HepG2 (cell line): ENCODE results near the gene RRBP1. TPM values are rescaled to one million over a fixed set of nuclear protein-coding genes. Genes with fewer than 3 reads are reported as not detected.
A peak's percentile ranks its signal among the peaks of the same experiment; 100 is the strongest.

Experiments
- ATF7 ChIP-seq, 2 experiments: fragments of 450-650 bp in 1 of 2; sonication (generic) in 1 of 2; formaldehyde crosslinking in 1 of 2; IDR thresholded peaks; 2 replicates each; pipeline versions ENCODE4 v1.4.0 to v1.6.1; 2016 to 2020; ENCODE audit warnings: antibody characterized with exemption in 1 of 2, mild to moderate bottlenecking in 1 of 2, missing genetic modification reagents in 1 of 2
- CREM ChIP-seq, 2 experiments: sonication (generic) in 1 of 2; formaldehyde crosslinking in 1 of 2; IDR thresholded peaks; 2 replicates each; pipeline versions ENCODE4 v1.4.0 to v1.6.1; 2016 to 2020; ENCODE audit warnings: antibody characterized with exemption in 1 of 2, mild to moderate bottlenecking in 1 of 2, missing genetic modification reagents in 1 of 2
- DNMT3B ChIP-seq: conservative IDR thresholded peaks from 2 replicates; pipeline ENCODE4 v1.6.1; 2016; ENCODE audit warnings: missing biosample characterization, control low read depth
- ISX ChIP-seq: sonication (generic); formaldehyde crosslinking; conservative IDR thresholded peaks from 2 replicates; pipeline ENCODE4 v1.5.0; 2020; ENCODE audit warnings: missing genetic modification reagents
- KAT8 ChIP-seq: IDR thresholded peaks from 2 replicates; pipeline ENCODE4 v1.6.1; 2016; ENCODE audit warnings: missing genetic modification reagents, missing compliant biosample characterization
- MTA1 ChIP-seq: sonication (generic); formaldehyde crosslinking; IDR thresholded peaks from 2 replicates; pipeline ENCODE4 v1.4.0; 2020; ENCODE audit warnings: missing genetic modification reagents, mild to moderate bottlenecking, borderline replicate concordance
- NCOR1 ChIP-seq: fragments of 200-600 bp; sonication (generic); IDR thresholded peaks from 2 replicates; pipeline ENCODE4 v1.7.0; 2017; ENCODE audit warnings: antibody characterized with exemption, low read length, borderline replicate concordance
- RAD21 ChIP-seq: fragments of 450-650 bp; formaldehyde crosslinking; IDR thresholded peaks from 2 replicates; pipeline ENCODE4 v1.5.0; 2020; ENCODE audit warnings: mild to moderate bottlenecking
- RXRB ChIP-seq: IDR thresholded peaks from 2 replicates; pipeline ENCODE4 v1.6.1; 2016; ENCODE audit warnings: borderline replicate concordance, missing genetic modification reagents, missing compliant biosample characterization
- TARDBP ChIP-seq: sonication (generic); formaldehyde crosslinking; IDR thresholded peaks from 2 replicates; pipeline ENCODE4 v1.8.0; 2022; ENCODE audit warnings: mild to moderate bottlenecking, missing genetic modification reagents
- TOE1 ChIP-seq: sonication (generic); formaldehyde crosslinking; IDR thresholded peaks from 2 replicates; pipeline ENCODE4 v1.4.0; 2020; ENCODE audit warnings: mild to moderate bottlenecking, missing genetic modification reagents
- ZNF124 ChIP-seq: sonication (generic); formaldehyde crosslinking; IDR thresholded peaks from 2 replicates; pipeline ENCODE4 v1.4.0; 2020; ENCODE audit warnings: missing genetic modification reagents
- ZNF225 ChIP-seq: sonication (generic); formaldehyde crosslinking; IDR thresholded peaks from 2 replicates; pipeline ENCODE4 v1.4.0; 2020; ENCODE audit warnings: mild to moderate bottlenecking, missing genetic modification reagents
- ZNF230 ChIP-seq: sonication (generic); formaldehyde crosslinking; IDR thresholded peaks from 2 replicates; pipeline ENCODE4 v1.4.0; 2020; ENCODE audit warnings: mild to moderate bottlenecking, missing genetic modification reagents
- ZNF263 ChIP-seq: sonication (generic); formaldehyde crosslinking; IDR thresholded peaks from 2 replicates; pipeline ENCODE4 v1.4.0; 2020; ENCODE audit warnings: missing genetic modification reagents
- ZNF317 ChIP-seq: sonication (generic); formaldehyde crosslinking; IDR thresholded peaks from 2 replicates; pipeline ENCODE4 v1.5.0; 2020; ENCODE audit warnings: mild to moderate bottlenecking, missing genetic modification reagents
- ZNF350 ChIP-seq: sonication (generic); formaldehyde crosslinking; IDR thresholded peaks from 2 replicates; pipeline ENCODE4 v1.4.0; 2020; ENCODE audit warnings: mild to moderate bottlenecking, low read depth, missing genetic modification reagents, borderline replicate concordance
- ZNF660 ChIP-seq: sonication (generic); formaldehyde crosslinking; IDR thresholded peaks from 2 replicates; pipeline ENCODE4 v1.5.1; 2020; ENCODE audit warnings: mild to moderate bottlenecking, low read depth, missing genetic modification reagents, borderline replicate concordance
- ZNF766 ChIP-seq: sonication (generic); formaldehyde crosslinking; IDR thresholded peaks from 2 replicates; pipeline ENCODE4 v1.5.0; 2020; ENCODE audit warnings: missing genetic modification reagents, borderline replicate concordance
- ZNF83 ChIP-seq: sonication (generic); formaldehyde crosslinking; IDR thresholded peaks from 2 replicates; pipeline ENCODE4 v1.4.0; 2020; ENCODE audit warnings: missing genetic modification reagents, mild to moderate bottlenecking, borderline replicate concordance
- ZNF883 ChIP-seq: sonication (generic); formaldehyde crosslinking; IDR thresholded peaks from 2 replicates; pipeline ENCODE4 v1.5.1; 2020; ENCODE audit warnings: mild to moderate bottlenecking, missing genetic modification reagents; ENCODE audit errors: not compliant biosample characterization
- ZUFSP ChIP-seq: sonication (generic); formaldehyde crosslinking; IDR thresholded peaks from 2 replicates; pipeline ENCODE4 v1.9.0; 2021; ENCODE audit warnings: missing genetic modification reagents, mild to moderate bottlenecking, borderline replicate concordance
- polyA plus RNA-seq, 8 experiments: library from polyadenylated mRNA; depleted of rRNA in 3 of 8; stranded (reverse) in 7 of 8; unstranded in 1 of 8; fragments of >200 nt; fragmentation: Illumina TruSeq in 4 of 8; extraction: Trizol in 4 of 8; gene quantifications; 2 replicates each; pipeline versions ENCODE4 v1.2.1 to v1.2.3, GENCODE V29; 2011 to 2016; ENCODE audit warnings: low read depth in 4 of 8, missing spikeins in 1 of 8, mixed read lengths in 1 of 8; ENCODE audit not compliant: insufficient read depth in 1 of 8
- total RNA-seq, 5 experiments: library from RNA; depleted of rRNA; stranded (reverse); fragments of >200 nt; fragmentation: Illumina TruSeq; extraction: Trizol; gene quantifications; 2 replicates each; pipeline ENCODE4 v1.2.3, GENCODE V29; 2016; ENCODE audit warnings: low read depth in 1 of 5
- TF ChIP-seq, protein P1 (sequence below): sonication (generic); formaldehyde crosslinking; IDR thresholded peaks from 2 replicates; pipeline ENCODE4 v1.5.0; 2020; ENCODE audit warnings: missing genetic modification reagents
- TF ChIP-seq, protein P2 (sequence below): sonication (generic); formaldehyde crosslinking; IDR thresholded peaks from 2 replicates; pipeline ENCODE4 v1.4.0; 2020; ENCODE audit warnings: missing genetic modification reagents

Gene RRBP1
- total and polyA plus RNA-seq, 2 of the 13 experiments (the other 11 are each of a cell fraction or from before 2014, with no cell fraction given): 150 to 222 TPM

DNA sequence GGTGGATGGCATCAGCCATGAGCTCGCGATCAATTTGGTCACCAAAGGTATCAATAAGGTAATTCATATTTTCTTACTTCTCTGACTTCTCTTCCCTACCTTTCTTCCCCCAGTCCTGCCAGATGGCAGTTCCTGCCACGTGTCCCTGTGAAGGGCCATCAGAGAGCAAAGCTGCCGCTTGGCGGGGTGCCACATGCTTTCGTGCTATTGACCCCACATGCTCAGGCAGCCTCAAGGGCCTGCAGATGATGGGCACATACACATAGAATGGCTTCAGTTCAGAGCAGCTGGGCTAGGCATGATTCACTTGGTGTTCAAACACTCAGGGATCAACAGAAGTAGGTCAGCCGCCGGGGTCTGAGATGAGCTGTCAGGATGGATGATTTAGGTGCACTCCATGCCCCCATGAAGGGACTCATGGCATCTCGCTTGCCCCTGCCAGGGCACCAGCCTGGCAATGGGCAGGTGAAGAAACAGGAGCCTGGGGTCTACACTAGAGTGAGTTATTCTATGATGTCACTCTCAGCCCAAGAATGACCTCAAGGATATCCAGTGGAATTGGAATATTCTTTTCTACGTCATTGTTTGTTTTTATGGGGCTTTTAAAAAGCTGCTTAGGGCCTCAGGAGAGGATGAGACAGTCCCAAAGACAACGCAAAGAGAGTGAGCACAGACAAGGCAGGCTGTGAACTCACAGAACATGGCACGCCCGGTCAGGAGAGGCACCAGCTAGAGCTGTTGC is 43.2 kb upstream of the RRBP1 start (continued):
- TF ChIP-seq NCOR1 (no peak), TOE1 (CRISPR knock-in tag) (no peak), ZUFSP (no peak), ZNF883 (CRISPR knock-in tag) (no peak), ATF7 (IDR thresholded peaks at IDR 0.05) (peak; percentile 64), ATF7 (CRISPR knock-in tag; IDR thresholded peaks at IDR 0.05) (no peak), DNMT3B (CRISPR knock-in tag) (0 out of 2 replicates have a peak, but pooled peaks have one; percentile 32), ZNF660 (CRISPR knock-in tag) (no peak), TARDBP (CRISPR knock-in tag) (no peak), ISX (CRISPR knock-in tag) (no peak), ZNF83 (CRISPR knock-in tag) (0 out of 2 replicates have a peak, but pooled peaks have one; percentile 41), ZNF350 (CRISPR knock-in tag) (0 out of 2 replicates have a peak, but pooled peaks have one; percentile 37), ZNF766 (CRISPR knock-in tag) (no peak), RAD21 (CRISPR knock-in tag) (no peak), ZNF225 (CRISPR knock-in tag) (0 out of 2 replicates have a peak, but pooled peaks have one; percentile 18), ZNF317 (CRISPR knock-in tag) (no peak), MTA1 (CRISPR knock-in tag) (peak; percentile 42; the same call in 1 of the 2 replicates), ZNF263 (CRISPR knock-in tag) (no peak), KAT8 (CRISPR knock-in tag) (no peak), CREM (IDR thresholded peaks at IDR 0.05) (0 out of 2 replicates have a peak, but pooled peaks have one; percentile 13), CREM (CRISPR knock-in tag; IDR thresholded peaks at IDR 0.05) (no peak), ZNF124 (CRISPR knock-in tag) (no peak), RXRB (peak; percentile 43; the same call in 1 of the 2 replicates), ZNF230 (no peak)
- TF ChIP-seq, protein P1, sequence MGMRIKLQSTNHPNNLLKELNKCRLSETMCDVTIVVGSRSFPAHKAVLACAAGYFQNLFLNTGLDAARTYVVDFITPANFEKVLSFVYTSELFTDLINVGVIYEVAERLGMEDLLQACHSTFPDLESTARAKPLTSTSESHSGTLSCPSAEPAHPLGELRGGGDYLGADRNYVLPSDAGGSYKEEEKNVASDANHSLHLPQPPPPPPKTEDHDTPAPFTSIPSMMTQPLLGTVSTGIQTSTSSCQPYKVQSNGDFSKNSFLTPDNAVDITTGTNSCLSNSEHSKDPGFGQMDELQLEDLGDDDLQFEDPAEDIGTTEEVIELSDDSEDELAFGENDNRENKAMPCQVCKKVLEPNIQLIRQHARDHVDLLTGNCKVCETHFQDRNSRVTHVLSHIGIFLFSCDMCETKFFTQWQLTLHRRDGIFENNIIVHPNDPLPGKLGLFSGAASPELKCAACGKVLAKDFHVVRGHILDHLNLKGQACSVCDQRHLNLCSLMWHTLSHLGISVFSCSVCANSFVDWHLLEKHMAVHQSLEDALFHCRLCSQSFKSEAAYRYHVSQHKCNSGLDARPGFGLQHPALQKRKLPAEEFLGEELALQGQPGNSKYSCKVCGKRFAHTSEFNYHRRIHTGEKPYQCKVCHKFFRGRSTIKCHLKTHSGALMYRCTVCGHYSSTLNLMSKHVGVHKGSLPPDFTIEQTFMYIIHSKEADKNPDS: no peak
- TF ChIP-seq, protein P2, sequence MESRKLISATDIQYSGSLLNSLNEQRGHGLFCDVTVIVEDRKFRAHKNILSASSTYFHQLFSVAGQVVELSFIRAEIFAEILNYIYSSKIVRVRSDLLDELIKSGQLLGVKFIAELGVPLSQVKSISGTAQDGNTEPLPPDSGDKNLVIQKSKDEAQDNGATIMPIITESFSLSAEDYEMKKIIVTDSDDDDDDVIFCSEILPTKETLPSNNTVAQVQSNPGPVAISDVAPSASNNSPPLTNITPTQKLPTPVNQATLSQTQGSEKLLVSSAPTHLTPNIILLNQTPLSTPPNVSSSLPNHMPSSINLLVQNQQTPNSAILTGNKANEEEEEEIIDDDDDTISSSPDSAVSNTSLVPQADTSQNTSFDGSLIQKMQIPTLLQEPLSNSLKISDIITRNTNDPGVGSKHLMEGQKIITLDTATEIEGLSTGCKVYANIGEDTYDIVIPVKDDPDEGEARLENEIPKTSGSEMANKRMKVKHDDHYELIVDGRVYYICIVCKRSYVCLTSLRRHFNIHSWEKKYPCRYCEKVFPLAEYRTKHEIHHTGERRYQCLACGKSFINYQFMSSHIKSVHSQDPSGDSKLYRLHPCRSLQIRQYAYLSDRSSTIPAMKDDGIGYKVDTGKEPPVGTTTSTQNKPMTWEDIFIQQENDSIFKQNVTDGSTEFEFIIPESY (CRISPR knock-in tag): peak; percentile 95
